ENCODE measurements around the gene PTEN.
"Not testable (repeated sequence)": the region's sequence is repeated elsewhere in the genome, so short reads cannot be mapped to it uniquely, and the experiment has no call there.

Gene PTEN

DNA sequence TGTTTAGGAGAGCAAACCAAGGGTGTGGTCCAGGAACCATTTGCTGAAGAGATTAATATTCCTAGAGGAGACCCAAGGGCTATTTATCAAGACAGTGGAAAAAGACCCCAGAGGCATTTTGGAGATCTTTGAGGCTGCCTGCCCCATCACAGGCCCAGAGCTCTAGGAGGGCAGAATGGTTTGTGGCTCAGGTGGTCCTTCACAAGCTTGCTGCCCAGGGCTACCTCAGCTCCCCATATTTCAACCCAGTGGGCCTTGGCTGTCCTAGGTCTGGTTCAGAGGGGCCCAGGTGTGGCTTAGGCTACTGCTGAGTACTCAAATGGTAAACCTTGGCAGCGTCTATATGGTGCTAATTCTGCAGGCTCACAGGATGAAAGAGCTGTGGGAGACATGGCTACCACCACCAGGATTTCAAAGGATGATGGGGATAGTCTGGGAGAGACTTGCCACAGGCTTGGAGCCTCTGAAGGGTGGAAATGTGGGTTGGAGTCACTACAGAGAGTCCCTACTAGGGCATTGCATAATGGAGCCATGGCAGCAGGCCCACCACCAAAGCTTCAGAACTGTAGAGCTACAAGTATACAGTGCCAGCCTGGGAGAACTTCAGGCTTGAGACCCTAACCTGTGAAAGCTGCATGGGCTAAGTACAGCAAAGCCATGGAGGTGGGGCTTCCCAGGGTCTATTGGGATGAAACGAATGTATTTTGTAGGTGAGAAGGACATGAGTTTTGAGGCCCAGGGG lies 24.3 kb downstream of the PTEN start:
- TF ChIP-seq, protein P1, sequence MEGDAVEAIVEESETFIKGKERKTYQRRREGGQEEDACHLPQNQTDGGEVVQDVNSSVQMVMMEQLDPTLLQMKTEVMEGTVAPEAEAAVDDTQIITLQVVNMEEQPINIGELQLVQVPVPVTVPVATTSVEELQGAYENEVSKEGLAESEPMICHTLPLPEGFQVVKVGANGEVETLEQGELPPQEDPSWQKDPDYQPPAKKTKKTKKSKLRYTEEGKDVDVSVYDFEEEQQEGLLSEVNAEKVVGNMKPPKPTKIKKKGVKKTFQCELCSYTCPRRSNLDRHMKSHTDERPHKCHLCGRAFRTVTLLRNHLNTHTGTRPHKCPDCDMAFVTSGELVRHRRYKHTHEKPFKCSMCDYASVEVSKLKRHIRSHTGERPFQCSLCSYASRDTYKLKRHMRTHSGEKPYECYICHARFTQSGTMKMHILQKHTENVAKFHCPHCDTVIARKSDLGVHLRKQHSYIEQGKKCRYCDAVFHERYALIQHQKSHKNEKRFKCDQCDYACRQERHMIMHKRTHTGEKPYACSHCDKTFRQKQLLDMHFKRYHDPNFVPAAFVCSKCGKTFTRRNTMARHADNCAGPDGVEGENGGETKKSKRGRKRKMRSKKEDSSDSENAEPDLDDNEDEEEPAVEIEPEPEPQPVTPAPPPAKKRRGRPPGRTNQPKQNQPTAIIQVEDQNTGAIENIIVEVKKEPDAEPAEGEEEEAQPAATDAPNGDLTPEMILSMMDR (IDR thresholded peaks at IDR 0.05; ENCODE audit: low read length): no peak
- TF ChIP-seq EZH2 (IDR thresholded peaks at IDR 0.05; ENCODE audit: borderline replicate concordance, low read length): no peak
- Histone ChIP-seq H3K9me3 (ENCODE audit: low read length) (no peaks in the 10 kb centered on the region), H3F3A (ENCODE audit: insufficient read depth, low read length) (no peaks in the 10 kb centered on the region), H3K4me2 (ENCODE audit: low read length) (no peak overlapping the region), H4K20me1 (ENCODE audit: insufficient read depth, low read length) (no peaks in the 10 kb centered on the region), H3K36me3 (ENCODE audit: insufficient read depth, low read length) (peaks cover 60% of the 10 kb centered on the region), H2AFZ (ENCODE audit: low read length) (no peak overlapping the region), H3K4me3 (ENCODE audit: low read depth, low read length, poor library complexity, severe bottlenecking) (no peak overlapping the region), H3K9me2 (ENCODE audit: low read depth, low read length) (no peaks in the 10 kb centered on the region), H3K27ac (ENCODE audit: low read depth, low read length, poor library complexity, severe bottlenecking) (no peak overlapping the region), H3K4me1 (ENCODE audit: insufficient read depth, low read length, severe bottlenecking) (no peaks in the 10 kb centered on the region), H3K79me2 (ENCODE audit: insufficient read depth, low read length) (peaks cover 55% of the 10 kb centered on the region), H3K9ac (ENCODE audit: low read length) (no peak overlapping the region), H3K27me3 (ENCODE audit: insufficient read depth, low read length) (no peaks in the 10 kb centered on the region)

DNA sequence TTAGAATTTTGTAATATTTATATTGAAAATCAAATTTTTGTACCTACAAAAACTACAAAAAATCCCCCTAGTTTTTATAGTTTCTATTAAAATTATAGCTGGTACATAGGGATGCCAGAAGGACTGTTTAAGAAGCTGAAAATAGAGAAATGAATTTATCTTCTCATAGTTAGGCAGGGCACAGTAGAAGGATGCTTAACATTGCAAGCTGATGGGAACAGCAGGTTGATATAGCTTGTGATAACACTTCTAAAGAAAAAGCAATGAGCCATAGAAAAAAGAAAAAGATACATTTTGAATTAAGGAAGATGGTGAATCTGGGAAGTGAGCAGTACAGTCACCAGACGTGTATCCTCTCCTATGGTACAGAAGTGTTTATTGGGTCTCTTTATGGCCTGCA lies 32.0 kb downstream of the PTEN start:
- H3K36me3 ChIP-seq (ENCODE audit: insufficient read depth, low read length): peaks cover 47% of the 10 kb centered on the region
- peaks cover 56% of the 10 kb centered on the region for H3K79me2 ChIP-seq (ENCODE audit: insufficient read depth, low read length)
- H4K20me1 ChIP-seq (ENCODE audit: insufficient read depth, low read length): no peaks in the 10 kb centered on the region

DNA sequence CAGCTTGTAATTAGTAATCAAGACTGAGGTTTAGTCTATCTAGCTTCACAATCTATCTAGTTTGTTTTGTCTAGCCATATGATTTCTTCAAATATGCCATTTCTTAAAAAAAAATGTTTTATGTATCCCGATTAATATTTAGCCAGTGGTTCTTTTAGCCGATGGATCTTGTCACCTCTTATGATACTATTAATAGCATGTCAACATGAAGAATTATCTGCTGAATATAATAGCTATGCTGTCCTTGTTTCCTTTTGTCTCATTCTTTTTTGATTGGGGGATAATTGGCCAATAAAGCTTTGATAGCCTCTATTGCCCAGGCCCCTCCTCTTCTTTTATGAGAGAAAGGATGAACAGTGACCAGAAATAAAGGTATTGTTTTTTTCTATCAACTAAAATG lies 32.8 kb downstream of the PTEN start:
- Histone ChIP-seq H4K20me1 (ENCODE audit: insufficient read depth, low read length) (no peaks in the 10 kb centered on the region), H3K79me2 (ENCODE audit: insufficient read depth, low read length) (peaks cover 50% of the 10 kb centered on the region), H3K27ac (ENCODE audit: low read depth, low read length, poor library complexity, severe bottlenecking) (no peak overlapping the region), H3K9ac (ENCODE audit: low read length) (no peak overlapping the region), H3K36me3 (ENCODE audit: insufficient read depth, low read length) (peaks cover 43% of the 10 kb centered on the region), H3K4me3 (ENCODE audit: low read depth, low read length, poor library complexity, severe bottlenecking) (no peak overlapping the region), H3K9me3 (ENCODE audit: low read length) (no peaks in the 10 kb centered on the region), H3K9me2 (ENCODE audit: low read depth, low read length) (no peaks in the 10 kb centered on the region), H3K4me2 (ENCODE audit: low read length) (no peak overlapping the region), H3K4me1 (ENCODE audit: insufficient read depth, low read length, severe bottlenecking) (no peaks in the 10 kb centered on the region), H2AFZ (ENCODE audit: low read length) (no peak overlapping the region), H3K27me3 (ENCODE audit: insufficient read depth, low read length) (no peaks in the 10 kb centered on the region), H3F3A (ENCODE audit: insufficient read depth, low read length) (no peaks in the 10 kb centered on the region)
- TF ChIP-seq, protein P1 (IDR thresholded peaks at IDR 0.05; ENCODE audit: low read length): no peak
- no peak for TF ChIP-seq EZH2 (IDR thresholded peaks at IDR 0.05; ENCODE audit: borderline replicate concordance, low read length)

More for the DNA sequence above, 32.0 kb downstream of the PTEN start:
- Histone ChIP-seq H3K27me3 (ENCODE audit: insufficient read depth, low read length) (no peaks in the 10 kb centered on the region), H3K4me2 (ENCODE audit: low read length) (no peak overlapping the region), H3K9me3 (ENCODE audit: low read length) (no peaks in the 10 kb centered on the region), H3F3A (ENCODE audit: insufficient read depth, low read length) (no peaks in the 10 kb centered on the region), H3K4me3 (ENCODE audit: low read depth, low read length, poor library complexity, severe bottlenecking) (no peak overlapping the region), H3K4me1 (ENCODE audit: insufficient read depth, low read length, severe bottlenecking) (no peaks in the 10 kb centered on the region), H3K9me2 (ENCODE audit: low read depth, low read length) (no peaks in the 10 kb centered on the region), H3K9ac (ENCODE audit: low read length) (no peak overlapping the region), H2AFZ (ENCODE audit: low read length) (no peak overlapping the region), H3K27ac (ENCODE audit: low read depth, low read length, poor library complexity, severe bottlenecking) (no peak overlapping the region)
- TF ChIP-seq EZH2 (IDR thresholded peaks at IDR 0.05; ENCODE audit: borderline replicate concordance, low read length): no peak
- TF ChIP-seq, protein P1 (IDR thresholded peaks at IDR 0.05; ENCODE audit: low read length): no peak

DNA sequence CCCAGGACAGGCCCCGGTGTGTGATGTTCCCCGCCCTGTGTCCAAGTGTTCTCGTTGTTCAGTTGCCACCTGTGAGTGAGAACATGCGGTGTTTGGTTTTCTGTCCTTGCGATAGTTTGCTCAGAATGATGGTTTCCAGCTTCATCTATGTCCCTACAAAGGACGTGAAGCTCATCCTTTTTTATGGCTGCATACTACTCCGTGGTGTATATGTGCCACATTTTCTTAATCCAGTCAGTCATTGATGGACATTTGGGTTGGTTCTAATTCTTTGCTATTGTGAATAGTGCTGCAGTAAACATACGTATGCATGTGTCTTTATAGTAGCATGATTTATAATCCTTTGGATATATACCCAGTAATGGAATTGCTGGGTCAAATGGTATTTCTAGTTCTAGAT lies 34.5 kb downstream of the PTEN start:
- H2AFZ ChIP-seq (ENCODE audit: low read length); H3K4me3 ChIP-seq (ENCODE audit: low read depth, low read length, poor library complexity, severe bottlenecking); H3K27ac ChIP-seq (ENCODE audit: low read depth, low read length, poor library complexity, severe bottlenecking); H3K4me1 ChIP-seq (ENCODE audit: insufficient read depth, low read length, severe bottlenecking); H3K9me2 ChIP-seq (ENCODE audit: low read depth, low read length); H3K9ac ChIP-seq (ENCODE audit: low read length); H4K20me1 ChIP-seq (ENCODE audit: insufficient read depth, low read length); H3K4me2 ChIP-seq (ENCODE audit: low read length); H3F3A ChIP-seq (ENCODE audit: insufficient read depth, low read length); H3K27me3 ChIP-seq (ENCODE audit: insufficient read depth, low read length); H3K9me3 ChIP-seq (ENCODE audit: low read length): not testable (repeated sequence)
- Histone ChIP-seq H3K36me3 (ENCODE audit: insufficient read depth, low read length) (peaks cover 42% of the 10 kb centered on the region), H3K79me2 (ENCODE audit: insufficient read depth, low read length) (peaks cover 38% of the 10 kb centered on the region)

DNA sequence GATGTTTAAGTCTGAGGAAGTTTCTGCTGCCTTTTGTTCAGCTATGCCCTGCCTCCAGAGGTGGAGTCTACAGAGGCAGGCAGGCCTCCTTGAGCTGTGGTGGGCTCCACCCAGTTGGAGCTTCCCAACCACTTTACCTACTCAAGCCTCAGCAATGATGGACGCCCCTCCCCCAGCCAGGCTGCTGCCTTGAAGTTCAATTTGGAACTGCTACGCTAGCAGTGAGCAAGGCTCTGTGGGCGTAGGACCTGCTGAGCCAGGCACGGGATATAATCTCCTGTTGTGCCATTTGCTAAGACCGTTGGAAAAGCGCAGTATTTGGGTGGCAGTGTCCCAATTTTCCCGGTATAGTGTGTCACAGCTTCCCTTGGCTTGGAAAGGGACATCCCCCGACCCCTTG lies 40.0 kb downstream of the PTEN start:
- not testable (repeated sequence) for H3K27me3 ChIP-seq (ENCODE audit: insufficient read depth, low read length); H4K20me1 ChIP-seq (ENCODE audit: insufficient read depth, low read length); H3K4me2 ChIP-seq (ENCODE audit: low read length); H3K4me3 ChIP-seq (ENCODE audit: low read depth, low read length, poor library complexity, severe bottlenecking); H3K4me1 ChIP-seq (ENCODE audit: insufficient read depth, low read length, severe bottlenecking); H3K9me2 ChIP-seq (ENCODE audit: low read depth, low read length); H2AFZ ChIP-seq (ENCODE audit: low read length); H3F3A ChIP-seq (ENCODE audit: insufficient read depth, low read length); H3K9me3 ChIP-seq (ENCODE audit: low read length); H3K27ac ChIP-seq (ENCODE audit: low read depth, low read length, poor library complexity, severe bottlenecking); H3K9ac ChIP-seq (ENCODE audit: low read length)
- peaks cover 41% of the 10 kb centered on the region for H3K36me3 ChIP-seq (ENCODE audit: insufficient read depth, low read length)
- H3K79me2 ChIP-seq (ENCODE audit: insufficient read depth, low read length): peaks cover 34% of the 10 kb centered on the region

All from OCI-LY1 (cell line).